Testis (tissue), 2 donors: ENCODE results near the gene DROSHA.

Experiments
- CTCF ChIP-seq, 3 experiments: fragments of 450-650 bp in 2 of 3; fragments of 200-600 bp in 1 of 3; sonication (generic) in 1 of 3; IDR thresholded peaks; one replicate each; pipeline ENCODE4 v1.5.1; 2016 to 2019; ENCODE audit warnings: antibody characterized with exemption in 3 of 3, mild to moderate bottlenecking in 2 of 3, moderate library complexity in 1 of 3
- POLR2A ChIP-seq: fragments of 450-650 bp; IDR thresholded peaks from one replicate; pipeline ENCODE4 v1.6.1; 2017; ENCODE audit warnings: antibody characterized with exemption, mild to moderate bottlenecking, moderate library complexity

GRCh38 chr5:31556461-31556860 is 24.6 kb upstream of the DROSHA start:
- TF ChIP-seq CTCF (IDR thresholded peaks at IDR 0.05) (no peak), POLR2A (no peak)
